ENCODE measurements around the gene TEKT3.

Gene TEKT3

GRCh38 chr17:15341966-15342365, 569 bp upstream of the TEKT3 start:
- Histone ChIP-seq H3K9me3 (ENCODE audit: control insufficient read depth, insufficient read depth, low read depth, low read length) (no peaks in the 10 kb centered on the region), H3K4me3 (ENCODE audit: low read depth, low read length) (no peak overlapping the region), H3K4me1 (ENCODE audit: control insufficient read depth, insufficient read depth, low read length) (0 out of 2 replicates have a peak, but pooled peaks cover 11% of the 10 kb centered on the region), H3K36me3 (ENCODE audit: control insufficient read depth in 2 of 2, insufficient read depth in 1 of 2, low read length in 2 of 2) (no peaks in the 10 kb centered on the region), H3K27ac (ENCODE audit: extremely low read depth, low read depth, low read length) (no peak overlapping the region)
- POLR2A ChIA-PET = no interaction called here
- TF ChIP-seq ZNF324 (tag by site-specific recombination; IDR thresholded peaks at IDR 0.05) (no peak), ZBTB11 (tag by site-specific recombination; conservative IDR thresholded peaks at IDR 0.05; ENCODE audit: low read depth) (no peak), ZNF549 (tag by site-specific recombination; IDR thresholded peaks at IDR 0.05) (no peak), KLF7 (tag by site-specific recombination; IDR thresholded peaks at IDR 0.05; ENCODE audit: borderline replicate concordance) (no peak), ZNF311 (tag by site-specific recombination; IDR thresholded peaks at IDR 0.05; ENCODE audit: borderline replicate concordance) (no peak), ZNF114 (tag by site-specific recombination; IDR thresholded peaks at IDR 0.05) (no peak), ZBTB21 (tag by site-specific recombination; IDR thresholded peaks at IDR 0.05) (no peak)
- TF ChIP-seq, protein P1, sequence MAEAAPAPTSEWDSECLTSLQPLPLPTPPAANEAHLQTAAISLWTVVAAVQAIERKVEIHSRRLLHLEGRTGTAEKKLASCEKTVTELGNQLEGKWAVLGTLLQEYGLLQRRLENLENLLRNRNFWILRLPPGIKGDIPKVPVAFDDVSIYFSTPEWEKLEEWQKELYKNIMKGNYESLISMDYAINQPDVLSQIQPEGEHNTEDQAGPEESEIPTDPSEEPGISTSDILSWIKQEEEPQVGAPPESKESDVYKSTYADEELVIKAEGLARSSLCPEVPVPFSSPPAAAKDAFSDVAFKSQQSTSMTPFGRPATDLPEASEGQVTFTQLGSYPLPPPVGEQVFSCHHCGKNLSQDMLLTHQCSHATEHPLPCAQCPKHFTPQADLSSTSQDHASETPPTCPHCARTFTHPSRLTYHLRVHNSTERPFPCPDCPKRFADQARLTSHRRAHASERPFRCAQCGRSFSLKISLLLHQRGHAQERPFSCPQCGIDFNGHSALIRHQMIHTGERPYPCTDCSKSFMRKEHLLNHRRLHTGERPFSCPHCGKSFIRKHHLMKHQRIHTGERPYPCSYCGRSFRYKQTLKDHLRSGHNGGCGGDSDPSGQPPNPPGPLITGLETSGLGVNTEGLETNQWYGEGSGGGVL (tag by site-specific recombination; IDR thresholded peaks at IDR 0.05) = no peak
- CTCF ChIA-PET = interaction anchor here (0.6 to 0.8 kb wide), 2 partner anchors 23 to 161 kb away, joined by 3 read pairs; no protein-coding TSS in a partner anchor

DNA sequence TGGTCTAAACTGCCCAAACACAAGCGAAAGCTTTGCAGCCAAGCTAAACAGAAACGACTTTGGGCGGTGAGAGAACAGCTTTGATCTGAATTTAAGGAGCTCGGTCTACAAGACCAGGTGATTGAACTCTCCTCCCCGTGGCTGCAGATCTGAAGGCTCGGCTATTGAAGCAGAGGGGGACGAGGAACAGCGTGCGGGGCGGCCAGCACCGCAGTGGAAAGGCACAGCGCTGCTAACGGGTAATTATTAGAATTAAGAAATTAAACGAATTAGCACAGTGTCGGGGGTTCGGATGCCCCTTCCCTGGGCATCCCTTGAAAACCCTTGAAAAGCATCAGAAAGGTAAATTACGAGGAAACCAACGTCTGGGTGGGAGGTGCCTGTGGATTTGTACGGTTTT, 431 bp downstream of the TEKT3 start:
- CTCF ChIA-PET = interaction anchor here (0.6 kb wide), 1 partner anchor 1817 kb away, joined by 3 read pairs; no protein-coding TSS in a partner anchor
- Histone ChIP-seq H3K4me1 (ENCODE audit: control insufficient read depth, insufficient read depth, low read length) (0 out of 2 replicates have a peak, but pooled peaks cover 8% of the 10 kb centered on the region), H3K27ac (ENCODE audit: extremely low read depth, low read depth, low read length) (no peak overlapping the region), H3K9me3 (ENCODE audit: control insufficient read depth, insufficient read depth, low read depth, low read length) (no peaks in the 10 kb centered on the region), H3K4me3 (ENCODE audit: low read depth, low read length) (peak overlapping the region; percentile 38), H3K36me3 (ENCODE audit: control insufficient read depth in 2 of 2, insufficient read depth in 1 of 2, low read length in 2 of 2) (no peaks in the 10 kb centered on the region)
- POLR2A ChIA-PET = no interaction called here
- TF ChIP-seq ZNF341 (tag by site-specific recombination; IDR thresholded peaks at IDR 0.05; ENCODE audit: low read depth) = peak; percentile 99
- TF ChIP-seq ZNF843 (tag by site-specific recombination; IDR thresholded peaks at IDR 0.05) = no peak
- peak; percentile 35 for TF ChIP-seq ZBTB17 (tag by site-specific recombination; IDR thresholded peaks at IDR 0.05)

GRCh38 chr17:15335446-15335845, 6.0 kb downstream of the TEKT3 start:
- H3K4me1 ChIP-seq (ENCODE audit: control insufficient read depth, insufficient read depth, low read length) = peaks cover 2% of the 10 kb centered on the region; the same call in 1 of the 2 replicates
- H3K36me3 ChIP-seq (ENCODE audit: control insufficient read depth in 2 of 2, insufficient read depth in 1 of 2, low read length in 2 of 2) = no peaks in the 10 kb centered on the region
- H3K4me3 ChIP-seq (ENCODE audit: low read depth, low read length) = no peak overlapping the region
- CTCF ChIA-PET = interaction anchor here (1.7 kb wide), 1 partner anchor 140 kb away, joined by 5 read pairs; no protein-coding TSS in a partner anchor
- H3K9me3 ChIP-seq (ENCODE audit: control insufficient read depth, insufficient read depth, low read depth, low read length) = no peaks in the 10 kb centered on the region; the same call in 1 of the 2 replicates
- no peak overlapping the region for H3K27ac ChIP-seq (ENCODE audit: extremely low read depth, low read depth, low read length)
- POLR2A ChIA-PET = no interaction called here
- TF ChIP-seq, protein P2, sequence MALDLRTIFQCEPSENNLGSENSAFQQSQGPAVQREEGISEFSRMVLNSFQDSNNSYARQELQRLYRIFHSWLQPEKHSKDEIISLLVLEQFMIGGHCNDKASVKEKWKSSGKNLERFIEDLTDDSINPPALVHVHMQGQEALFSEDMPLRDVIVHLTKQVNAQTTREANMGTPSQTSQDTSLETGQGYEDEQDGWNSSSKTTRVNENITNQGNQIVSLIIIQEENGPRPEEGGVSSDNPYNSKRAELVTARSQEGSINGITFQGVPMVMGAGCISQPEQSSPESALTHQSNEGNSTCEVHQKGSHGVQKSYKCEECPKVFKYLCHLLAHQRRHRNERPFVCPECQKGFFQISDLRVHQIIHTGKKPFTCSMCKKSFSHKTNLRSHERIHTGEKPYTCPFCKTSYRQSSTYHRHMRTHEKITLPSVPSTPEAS (tag by site-specific recombination; IDR thresholded peaks at IDR 0.05) = no peak
- TF ChIP-seq SP7 (tag by site-specific recombination; IDR thresholded peaks at IDR 0.05) = no peak
- TF ChIP-seq ZNF426 (tag by site-specific recombination; IDR thresholded peaks at IDR 0.05) = no peak
- no peak for TF ChIP-seq ZXDB (tag by site-specific recombination; IDR thresholded peaks at IDR 0.05)
- TF ChIP-seq, protein P3, sequence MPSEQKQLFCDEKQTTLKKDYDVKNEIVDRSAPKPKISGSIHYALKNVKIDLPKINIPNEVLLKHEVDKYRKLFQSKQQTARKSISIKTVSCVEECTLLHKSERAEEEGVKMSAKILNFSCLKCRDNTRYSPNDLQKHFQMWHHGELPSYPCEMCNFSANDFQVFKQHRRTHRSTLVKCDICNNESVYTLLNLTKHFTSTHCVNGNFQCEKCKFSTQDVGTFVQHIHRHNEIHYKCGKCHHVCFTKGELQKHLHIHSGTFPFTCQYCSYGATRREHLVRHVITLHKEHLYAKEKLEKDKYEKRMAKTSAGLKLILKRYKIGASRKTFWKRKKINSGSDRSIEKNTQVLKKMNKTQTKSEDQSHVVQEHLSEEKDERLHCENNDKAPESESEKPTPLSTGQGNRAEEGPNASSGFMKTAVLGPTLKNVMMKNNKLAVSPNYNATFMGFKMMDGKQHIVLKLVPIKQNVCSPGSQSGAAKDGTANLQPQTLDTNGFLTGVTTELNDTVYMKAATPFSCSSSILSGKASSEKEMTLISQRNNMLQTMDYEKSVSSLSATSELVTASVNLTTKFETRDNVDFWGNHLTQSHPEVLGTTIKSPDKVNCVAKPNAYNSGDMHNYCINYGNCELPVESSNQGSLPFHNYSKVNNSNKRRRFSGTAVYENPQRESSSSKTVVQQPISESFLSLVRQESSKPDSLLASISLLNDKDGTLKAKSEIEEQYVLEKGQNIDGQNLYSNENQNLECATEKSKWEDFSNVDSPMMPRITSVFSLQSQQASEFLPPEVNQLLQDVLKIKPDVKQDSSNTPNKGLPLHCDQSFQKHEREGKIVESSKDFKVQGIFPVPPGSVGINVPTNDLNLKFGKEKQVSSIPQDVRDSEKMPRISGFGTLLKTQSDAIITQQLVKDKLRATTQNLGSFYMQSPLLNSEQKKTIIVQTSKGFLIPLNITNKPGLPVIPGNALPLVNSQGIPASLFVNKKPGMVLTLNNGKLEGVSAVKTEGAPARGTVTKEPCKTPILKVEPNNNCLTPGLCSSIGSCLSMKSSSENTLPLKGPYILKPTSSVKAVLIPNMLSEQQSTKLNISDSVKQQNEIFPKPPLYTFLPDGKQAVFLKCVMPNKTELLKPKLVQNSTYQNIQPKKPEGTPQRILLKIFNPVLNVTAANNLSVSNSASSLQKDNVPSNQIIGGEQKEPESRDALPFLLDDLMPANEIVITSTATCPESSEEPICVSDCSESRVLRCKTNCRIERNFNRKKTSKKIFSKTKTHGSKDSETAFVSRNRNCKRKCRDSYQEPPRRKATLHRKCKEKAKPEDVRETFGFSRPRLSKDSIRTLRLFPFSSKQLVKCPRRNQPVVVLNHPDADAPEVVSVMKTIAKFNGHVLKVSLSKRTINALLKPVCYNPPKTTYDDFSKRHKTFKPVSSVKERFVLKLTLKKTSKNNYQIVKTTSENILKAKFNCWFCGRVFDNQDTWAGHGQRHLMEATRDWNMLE (tag by site-specific recombination; conservative IDR thresholded peaks at IDR 0.05; ENCODE audit: low read depth) = no peak
- TF ChIP-seq ZNF112 (tag by site-specific recombination; IDR thresholded peaks at IDR 0.05) = no peak
- no peak for TF ChIP-seq ZNF792 (tag by site-specific recombination; IDR thresholded peaks at IDR 0.05)
- TF ChIP-seq ZFHX2 (tag by site-specific recombination; conservative IDR thresholded peaks at IDR 0.05) = no peak
- TF ChIP-seq ZNF19 (tag by site-specific recombination; IDR thresholded peaks at IDR 0.05; ENCODE audit: low read depth) = no peak
